ENCODE results near the gene TNRC18.

GRCh38 chr7:5442757-5443305 lies 19.2 kb upstream of the TNRC18 start:
- TF ChIP-seq, protein P1, sequence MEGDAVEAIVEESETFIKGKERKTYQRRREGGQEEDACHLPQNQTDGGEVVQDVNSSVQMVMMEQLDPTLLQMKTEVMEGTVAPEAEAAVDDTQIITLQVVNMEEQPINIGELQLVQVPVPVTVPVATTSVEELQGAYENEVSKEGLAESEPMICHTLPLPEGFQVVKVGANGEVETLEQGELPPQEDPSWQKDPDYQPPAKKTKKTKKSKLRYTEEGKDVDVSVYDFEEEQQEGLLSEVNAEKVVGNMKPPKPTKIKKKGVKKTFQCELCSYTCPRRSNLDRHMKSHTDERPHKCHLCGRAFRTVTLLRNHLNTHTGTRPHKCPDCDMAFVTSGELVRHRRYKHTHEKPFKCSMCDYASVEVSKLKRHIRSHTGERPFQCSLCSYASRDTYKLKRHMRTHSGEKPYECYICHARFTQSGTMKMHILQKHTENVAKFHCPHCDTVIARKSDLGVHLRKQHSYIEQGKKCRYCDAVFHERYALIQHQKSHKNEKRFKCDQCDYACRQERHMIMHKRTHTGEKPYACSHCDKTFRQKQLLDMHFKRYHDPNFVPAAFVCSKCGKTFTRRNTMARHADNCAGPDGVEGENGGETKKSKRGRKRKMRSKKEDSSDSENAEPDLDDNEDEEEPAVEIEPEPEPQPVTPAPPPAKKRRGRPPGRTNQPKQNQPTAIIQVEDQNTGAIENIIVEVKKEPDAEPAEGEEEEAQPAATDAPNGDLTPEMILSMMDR (IDR thresholded peaks at IDR 0.05): no peak
- no peak for TF ChIP-seq EP300 (IDR thresholded peaks at IDR 0.05)
- no peak for TF ChIP-seq POLR2A (IDR thresholded peaks at IDR 0.05)
- no peak for TF ChIP-seq POLR2AphosphoS5 (IDR thresholded peaks at IDR 0.05)
